H54 (cell line): ENCODE results near the gene TNS3.

ENCODE experiments used
- DNase-seq: peaks from one replicate; pipeline ENCODE4 v3.0.0; 2011; ENCODE audit warnings: low spot score, mixed read lengths; ENCODE audit not compliant: insufficient read length
- FAIRE-seq: peaks from 3 replicates; lab custom pipeline; 2011; peaks lifted over from hg19 to GRCh38; lab: Jason Lieb, UNC
- POLR2A ChIP-seq: IDR thresholded peaks from 2 replicates; pipeline ENCODE4 v1.6.1; 2011; ENCODE audit warnings: low read depth, mild to moderate bottlenecking, low read length

Gene TNS3

DNA sequence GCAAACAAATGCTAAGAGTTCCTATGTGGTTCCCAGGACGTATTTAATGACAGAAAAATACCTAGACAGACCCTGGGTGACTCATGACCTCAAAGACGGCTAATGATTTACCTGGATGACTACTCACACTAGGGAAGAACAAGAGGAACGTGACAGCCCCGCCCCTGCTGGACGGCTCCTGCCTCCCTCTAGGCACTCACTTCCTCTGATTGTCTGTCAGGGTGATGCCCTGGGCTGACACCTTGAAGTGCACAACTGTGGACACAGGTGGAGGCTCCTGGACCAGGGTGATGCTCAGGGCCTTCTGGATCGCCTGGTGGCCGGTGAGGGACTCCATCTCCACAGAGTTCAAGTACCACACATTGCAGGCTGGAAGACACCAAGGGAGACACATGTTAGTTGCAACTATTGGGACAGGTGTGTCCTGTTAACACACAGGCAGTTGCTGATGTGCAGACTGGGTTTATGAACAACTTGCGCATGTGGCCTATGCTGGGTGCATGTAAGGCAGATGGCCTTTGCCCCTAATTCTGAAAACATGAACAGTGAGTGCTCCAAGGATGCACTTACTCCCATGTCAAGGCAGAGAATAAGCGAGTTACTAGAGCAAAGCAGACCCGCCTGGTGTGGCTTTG is 298.3 kb downstream of the TNS3 start:
- DNase-seq (no peak), FAIRE-seq (no peak)

GRCh38 chr7:47282790-47283496 is 299.0 kb downstream of the TNS3 start:
- no peak for FAIRE-seq
- no peak for DNase-seq
- TF ChIP-seq POLR2A: no peak

More for the DNA sequence above, 298.3 kb downstream of the TNS3 start:
- TF ChIP-seq POLR2A: no peak

DNA sequence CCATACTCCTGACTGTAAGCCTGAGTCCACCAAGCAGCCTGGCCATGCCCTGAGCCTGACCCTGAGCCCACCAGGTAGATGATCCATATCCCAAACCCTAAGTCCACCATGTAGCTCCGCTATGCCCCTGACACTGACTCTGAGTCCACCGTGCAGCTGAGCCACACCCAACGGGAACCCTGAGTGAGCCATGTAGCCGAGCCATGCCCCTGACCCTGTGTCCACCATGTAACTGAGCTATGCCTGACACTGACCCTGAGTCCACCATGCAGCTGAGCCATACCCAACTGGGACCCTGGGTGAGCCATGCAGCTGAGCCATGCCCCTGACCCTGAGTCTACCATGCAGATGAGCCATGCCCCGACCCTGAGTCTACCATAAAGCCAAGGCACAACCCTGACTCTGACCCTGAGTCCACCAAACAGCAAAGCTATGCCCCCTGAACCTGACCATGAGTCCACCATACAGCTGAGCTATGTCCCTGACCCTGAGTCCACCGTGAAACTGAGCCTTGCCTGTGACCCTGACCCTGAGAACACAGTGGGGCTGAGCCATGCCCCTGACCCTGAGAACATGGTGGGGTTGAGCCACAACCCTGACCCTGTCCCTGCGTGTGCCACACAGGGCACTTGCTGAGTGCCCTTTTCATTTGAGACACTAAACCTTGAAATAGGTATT is 299.8 kb downstream of the TNS3 start:
- no peak for DNase-seq
- no peak for FAIRE-seq
- no peak for TF ChIP-seq POLR2A

DNA sequence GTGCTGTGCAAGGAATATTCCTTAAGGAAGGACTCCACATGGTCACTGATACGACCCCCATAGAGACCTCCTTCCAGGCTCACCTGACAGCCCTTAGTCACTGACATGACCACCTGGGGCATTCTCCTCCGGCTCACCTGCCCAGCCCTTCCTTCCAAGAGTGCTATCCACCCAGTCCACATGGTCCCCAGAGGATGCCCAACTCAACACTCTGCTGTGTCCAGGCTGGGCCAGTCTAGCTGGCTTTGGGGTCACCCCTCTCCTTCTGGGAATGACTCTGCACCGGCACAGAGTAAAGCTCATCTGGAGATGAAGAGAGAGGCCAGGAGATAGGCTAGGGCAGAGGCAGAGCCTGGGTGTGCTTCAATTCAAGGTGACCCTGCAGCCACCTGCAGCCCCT is 300.8 kb downstream of the TNS3 start:
- no peak for FAIRE-seq
- no peak for DNase-seq
- TF ChIP-seq POLR2A: no peak

DNA sequence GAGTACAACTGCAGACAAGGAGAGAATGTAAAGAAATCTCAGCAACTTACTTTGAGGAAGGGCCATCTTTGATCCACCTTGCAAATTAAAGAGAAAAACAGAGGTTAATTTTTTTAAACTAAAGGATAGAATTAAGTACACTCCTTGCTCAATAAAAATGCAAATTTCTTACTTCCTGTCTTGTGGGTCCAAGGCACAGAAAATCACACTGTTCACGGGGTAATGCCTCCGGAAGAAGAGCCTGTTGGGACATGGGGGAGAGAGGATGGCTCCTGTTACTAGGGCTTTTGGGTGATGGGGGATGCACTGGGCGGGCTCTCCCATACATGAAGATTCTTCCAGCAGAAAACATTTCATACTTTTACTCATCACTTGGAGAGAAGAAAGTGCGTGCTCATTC is 301.8 kb downstream of the TNS3 start:
- FAIRE-seq: no peak
- DNase-seq: no peak
- no peak for TF ChIP-seq POLR2A

DNA sequence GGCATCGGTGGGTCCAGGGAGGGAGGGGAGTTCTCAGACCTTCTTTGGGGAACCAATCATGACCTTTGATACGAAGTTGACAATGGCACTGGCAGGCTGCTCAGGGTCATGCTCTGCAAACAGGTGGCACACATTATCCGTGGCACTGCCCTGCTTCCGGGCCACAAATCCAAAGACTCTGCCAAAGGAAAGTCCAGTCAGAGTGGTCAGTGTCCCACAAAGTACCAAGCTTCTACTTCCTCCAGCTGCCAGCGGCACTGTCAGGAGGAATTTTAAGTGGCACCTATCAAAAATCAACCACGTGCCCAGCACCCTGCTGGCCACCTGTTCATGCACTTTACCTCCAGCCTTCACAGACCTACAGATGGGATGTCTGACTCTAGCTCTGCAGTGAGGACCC is 303.9 kb downstream of the TNS3 start:
- FAIRE-seq (no peak), DNase-seq (no peak)
- TF ChIP-seq POLR2A: 0 out of 2 replicates have a peak, but pooled peaks have one; percentile 14

- FAIRE-seq (no peak), DNase-seq (no peak)
- no peak for TF ChIP-seq POLR2A
Observed at GRCh38 chr7:47277321-47277781, 304.6 kb downstream of the TNS3 start.

DNA sequence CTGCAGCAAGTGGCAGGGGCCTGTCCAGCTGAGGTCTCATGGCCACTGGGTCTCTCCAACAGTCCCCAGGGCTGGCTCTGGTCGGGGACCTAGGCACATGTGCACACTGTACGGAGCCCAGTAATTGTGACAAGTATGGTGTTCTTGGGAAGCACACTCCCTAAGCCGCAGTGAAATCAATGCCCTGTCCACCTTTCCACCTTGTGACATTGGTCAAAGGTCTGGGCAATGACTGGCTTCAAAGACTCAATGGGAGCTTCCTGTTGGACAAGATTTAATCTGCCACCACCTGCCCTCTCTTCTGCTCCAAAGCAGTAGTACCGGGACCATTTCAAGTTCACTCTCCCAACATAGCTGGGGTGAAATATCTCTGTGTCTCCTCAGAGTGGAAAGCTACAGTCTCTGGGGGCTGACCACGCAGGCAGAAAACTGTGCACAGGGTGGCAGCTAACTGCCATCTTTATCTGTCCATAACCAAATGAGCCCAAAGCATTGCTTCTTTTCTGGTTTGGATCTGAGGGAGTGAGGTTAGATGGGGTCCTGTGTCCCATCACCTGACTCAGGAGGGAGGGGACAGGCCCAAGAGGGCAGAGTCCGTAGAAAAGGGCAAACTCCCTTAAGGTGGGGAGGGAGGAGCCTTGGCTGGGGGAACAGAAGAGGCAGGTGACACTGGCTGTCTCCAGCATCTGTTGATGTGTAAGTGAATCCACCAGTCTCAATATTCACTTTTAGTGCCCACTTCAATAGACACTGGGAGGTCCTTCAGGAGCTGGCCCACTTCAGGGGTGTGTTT is 307.7 kb downstream of the TNS3 start:
- DNase-seq: no peak
- FAIRE-seq: no peak
- TF ChIP-seq POLR2A: no peak

DNA sequence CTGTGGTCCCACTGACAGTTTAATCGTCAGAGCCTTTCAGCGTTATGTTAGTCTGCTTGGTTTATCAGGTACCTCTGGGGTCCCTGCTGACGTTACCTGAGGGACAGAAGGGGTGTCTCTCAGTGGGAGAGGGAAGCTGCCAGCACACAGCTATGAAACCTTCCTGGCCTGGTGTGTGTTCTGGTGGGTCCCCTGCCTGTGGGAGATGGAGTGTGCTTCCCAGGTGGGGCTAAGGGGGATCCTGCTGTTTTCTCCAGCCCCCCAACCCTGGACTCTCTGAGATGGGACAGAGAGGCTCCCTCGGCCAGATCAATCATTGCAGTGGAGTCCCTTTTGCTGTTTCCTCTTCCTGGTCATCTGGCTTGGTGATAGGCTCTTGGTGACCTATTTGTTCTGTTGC is 308.8 kb downstream of the TNS3 start:
- FAIRE-seq (no peak), DNase-seq (no peak)
- no peak for TF ChIP-seq POLR2A

- no peak for TF ChIP-seq POLR2A
- DNase-seq: no peak
- no peak for FAIRE-seq
Observed at GRCh38 chr7:47271749-47272148, 310.2 kb downstream of the TNS3 start.

DNA sequence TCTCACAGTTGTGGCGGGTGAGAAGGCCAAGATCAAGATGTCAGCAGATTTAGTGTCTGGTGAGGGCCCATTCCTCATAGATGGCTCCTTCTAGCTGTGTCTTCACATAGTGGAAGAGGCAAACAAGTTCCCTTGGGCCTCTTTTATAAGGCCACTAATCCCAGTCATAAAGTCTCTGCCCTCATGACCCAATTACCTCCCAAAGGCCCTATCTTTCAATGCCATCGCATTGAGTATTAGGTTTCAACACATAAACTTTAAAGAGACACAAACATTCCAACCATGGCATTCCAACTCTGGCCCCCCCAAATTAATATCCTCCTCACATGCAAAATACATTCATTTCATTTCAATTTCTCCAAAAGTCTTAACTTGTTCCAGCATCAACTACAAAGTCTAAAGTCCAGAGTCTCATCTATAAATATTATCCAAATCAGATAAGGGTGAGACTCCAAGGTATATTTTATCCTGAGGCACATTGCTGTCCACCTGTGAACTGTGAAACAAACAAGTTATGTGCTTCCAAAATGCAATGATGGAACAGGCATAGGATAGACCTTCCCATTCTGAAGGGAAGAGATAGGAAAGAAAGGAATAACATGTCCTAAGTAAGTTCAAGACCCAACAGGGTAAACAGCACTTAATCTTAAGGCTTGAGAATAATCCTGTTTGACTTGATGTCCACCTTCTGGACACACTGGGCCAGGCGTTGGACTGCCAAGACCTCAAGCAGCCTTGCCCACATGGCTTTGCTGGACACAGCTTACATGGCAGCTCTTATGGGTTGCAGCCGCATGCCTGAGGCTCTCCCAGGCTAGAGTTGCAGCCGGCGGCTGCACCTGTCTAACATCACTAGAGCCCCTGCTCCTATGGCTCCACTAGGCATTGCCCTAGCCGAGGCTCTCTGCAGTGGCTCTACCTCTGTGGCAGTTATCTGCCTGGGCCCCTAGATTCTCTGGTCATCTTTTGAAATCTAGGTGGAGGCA is 312.8 kb downstream of the TNS3 start:
- FAIRE-seq: no peak
- DNase-seq: no peak
- no peak for TF ChIP-seq POLR2A

- no peak for FAIRE-seq
- no peak for DNase-seq
- TF ChIP-seq POLR2A: no peak
Observed at GRCh38 chr7:47267346-47267745, 314.6 kb downstream of the TNS3 start.
